ENCODE results near the gene NIT1.

GRCh38 chr1:161069241-161069640 lies 48.7 kb upstream of the NIT1 start:
- TF ChIP-seq POLR2AphosphoS5 (IDR thresholded peaks at IDR 0.05; ENCODE audit: insufficient read depth, low read depth, low read length) (no peak), POLR2A (IDR thresholded peaks at IDR 0.05; ENCODE audit: low read depth, low read length) (no peak), CTCF (IDR thresholded peaks at IDR 0.05; ENCODE audit: extremely low read depth in 1 of 2, insufficient read depth in 1 of 2, low read depth in 1 of 2, low read length in 2 of 2) (no peak)

All from endothelial cell of umbilical vein (primary cell).